GM19043 (cell line): ENCODE measurements around the gene PHIP.
A peak's percentile ranks its signal among the peaks of the same experiment; 100 is the strongest.

Experiments
- ATAC-seq: cut with Tn5 transposase; IDR thresholded peaks from one replicate; pipeline ENCODE4 v1.9.1; 2021; ENCODE audit warnings: low read depth; ENCODE audit not compliant: unreplicated experiment

Gene PHIP

GRCh38 chr6:79071547-79071946 lies 6.5 kb downstream of the PHIP start:
- ATAC-seq = peak; percentile 34

- ATAC-seq = peak; percentile 70
Measured at GRCh38 chr6:79070206-79070825, 7.7 kb downstream of the PHIP start.

GRCh38 chr6:79066828-79067227 lies 11.2 kb downstream of the PHIP start:
- ATAC-seq = no peak

- ATAC-seq = no peak
Measured at GRCh38 chr6:79066330-79066729, 11.7 kb downstream of the PHIP start.

- no peak for ATAC-seq
Measured at GRCh38 chr6:79065232-79065631, 12.8 kb downstream of the PHIP start.

- peak; percentile 52 for ATAC-seq
Measured at GRCh38 chr6:79064635-79065034, 13.4 kb downstream of the PHIP start.

- ATAC-seq = no peak
Measured at GRCh38 chr6:79062708-79063107, 15.3 kb downstream of the PHIP start.

- ATAC-seq = no peak
Measured at GRCh38 chr6:79057746-79058145, 20.3 kb downstream of the PHIP start.

- ATAC-seq = no peak
Measured at GRCh38 chr6:79056226-79056625, 21.8 kb downstream of the PHIP start.

- ATAC-seq = no peak
Measured at GRCh38 chr6:79048611-79049010, 29.4 kb downstream of the PHIP start.

GRCh38 chr6:79047072-79047471 lies 31.0 kb downstream of the PHIP start:
- ATAC-seq = no peak

- no peak for ATAC-seq
Measured at GRCh38 chr6:79045966-79046365, 32.1 kb downstream of the PHIP start.

- ATAC-seq = no peak
Measured at GRCh38 chr6:79042799-79043126, 35.3 kb downstream of the PHIP start.

- peak; percentile 78 for ATAC-seq
Measured at GRCh38 chr6:79042088-79042798, 35.8 kb downstream of the PHIP start.

- peak; percentile 67 for ATAC-seq
Measured at GRCh38 chr6:79040083-79040482, 38.0 kb downstream of the PHIP start.

GRCh38 chr6:79038061-79038460 lies 40.0 kb downstream of the PHIP start:
- no peak for ATAC-seq

- ATAC-seq = no peak
Measured at GRCh38 chr6:79034865-79035264, 43.2 kb downstream of the PHIP start.

- ATAC-seq = no peak
Measured at GRCh38 chr6:79033279-79033678, 44.8 kb downstream of the PHIP start.

GRCh38 chr6:79031821-79032590 lies 46.0 kb downstream of the PHIP start:
- no peak for ATAC-seq

GRCh38 chr6:79030511-79030910 lies 47.5 kb downstream of the PHIP start:
- no peak for ATAC-seq

GRCh38 chr6:79030023-79030422 lies 48.0 kb downstream of the PHIP start:
- no peak for ATAC-seq
